HepG2 (cell line): ENCODE results near the gene OR2AG1. TPM values are rescaled to one million over a fixed set of nuclear protein-coding genes. Genes with fewer than 3 reads are reported as not detected.

Experiments used
- ATAC-seq: fragments of 200-7000 bp; cut with Tn5 transposase; 3 replicates; pipeline ENCODE4 v1.9.1; 2020; ENCODE audit warnings: mild to moderate bottlenecking, moderate library complexity
- BruUV-seq: library from RNA; stranded (reverse); fragments of 400-500 nt; replicated peaks from 2 replicates; lab custom pipeline; 2021; lab: Mats Ljungman, UMichigan
- CTCF ChIA-PET: fragments of 300-600 bp; formaldehyde crosslinking; extraction: SDS; loops from one replicate; lab custom pipeline; 2021; ENCODE audit warnings: low total read pairs, inconsistent platforms, low intra/inter-chr PET ratio; lab: Yijun Ruan, JAX
- POLR2A ChIA-PET: fragments of 350-600 bp; sonication (Branson Sonifier 250); formaldehyde crosslinking; loops from one replicate; lab custom pipeline; 2020; ENCODE audit warnings: antibody characterized with exemption, inconsistent platforms; lab: Yijun Ruan, JAX
- DNase-seq: peaks from one replicate; pipeline ENCODE4 v3.0.0-alpha.2; 2015; ENCODE audit warnings: low spot score
- FAIRE-seq: peaks from 3 replicates; lab custom pipeline; 2011; peaks lifted over from hg19 to GRCh38; lab: Jason Lieb, UNC
- H2AFZ ChIP-seq: one replicate; pipeline ENCODE4 v1.6.1; 2011; ENCODE audit warnings: low read length, inconsistent platforms
- H3K27ac ChIP-seq: fragments of 300-600 bp; 3 replicates; pipeline ENCODE4 v1.8.0; 2011; ENCODE audit warnings: mixed run types, mild to moderate bottlenecking, mixed read lengths, low read length, inconsistent platforms; ENCODE audit not compliant: insufficient read depth; ENCODE audit errors: extremely low read length
- H3K27me3 ChIP-seq, 2 experiments: fragments of 200-600 bp in 1 of 2; 2 replicates in 1 of 2; 3 replicates in 1 of 2; pipeline versions ENCODE4 v1.6.0 to v1.8.0; 2011; ENCODE audit warnings: low read length in 2 of 2, mild to moderate bottlenecking in 2 of 2, moderate library complexity in 2 of 2, inconsistent platforms in 1 of 2; ENCODE audit not compliant: insufficient read depth in 2 of 2, control insufficient read depth in 1 of 2
- H3K36me3 ChIP-seq, 2 experiments: fragments of 200-600 bp in 1 of 2; replicated peaks in 1 of 2; 2 replicates in 1 of 2; 3 replicates in 1 of 2; pipeline versions ENCODE4 v1.5.1 to v1.8.0; 2011; ENCODE audit warnings: low read length in 2 of 2, inconsistent platforms in 1 of 2; ENCODE audit not compliant: insufficient read depth in 2 of 2, control insufficient read depth in 1 of 2
- H3K4me1 ChIP-seq: 2 replicates; pipeline ENCODE4 v1.5.1; 2012; ENCODE audit warnings: low read length, inconsistent platforms; ENCODE audit not compliant: insufficient read depth
- H3K4me2 ChIP-seq: 2 replicates; pipeline ENCODE4 v1.6.0; 2011; ENCODE audit warnings: low read depth, low read length, inconsistent platforms
- H3K4me3 ChIP-seq, 3 experiments: fragments of 200-600 bp in 1 of 3; sonication (generic), shearing (Covaris generic) in 1 of 3; replicated peaks in 1 of 3; 2 replicates each; pipeline ENCODE4 v1.5.1; 2011 to 2016; ENCODE audit warnings: low read length in 3 of 3, inconsistent platforms in 2 of 3, low read depth in 2 of 3, mild to moderate bottlenecking in 2 of 3, control low read depth in 1 of 3, mixed read lengths in 1 of 3; ENCODE audit not compliant: insufficient read depth in 1 of 3
- H3K79me2 ChIP-seq: one replicate; pipeline ENCODE4 v1.6.1; 2011; ENCODE audit warnings: low read length, inconsistent platforms; ENCODE audit not compliant: insufficient read depth
- H3K9ac ChIP-seq: 2 replicates; pipeline ENCODE4 v1.6.0; 2011; ENCODE audit warnings: mild to moderate bottlenecking, low read depth, low read length, inconsistent platforms; ENCODE audit not compliant: insufficient read depth
- H3K9me3 ChIP-seq: 2 replicates; pipeline ENCODE4 v1.5.1; 2012; ENCODE audit warnings: mild to moderate bottlenecking, low read length
- H4K20me1 ChIP-seq: 2 replicates; pipeline ENCODE4 v1.6.0; 2011; ENCODE audit warnings: inconsistent platforms, mild to moderate bottlenecking, low read length, moderate library complexity; ENCODE audit not compliant: insufficient read depth
- HDAC6 ChIP-seq: fragments of 200-600 bp; sonication (generic); IDR thresholded peaks from 2 replicates; pipeline ENCODE4 v1.7.0; 2017; ENCODE audit warnings: mild to moderate bottlenecking, antibody characterized with exemption, low read length, low read depth
- IRX3 ChIP-seq: sonication (generic); formaldehyde crosslinking; IDR thresholded peaks from 2 replicates; pipeline ENCODE4 v1.8.1; 2023; ENCODE audit warnings: mild to moderate bottlenecking, low read depth, missing genetic modification reagents, borderline replicate concordance
- MBD4 ChIP-seq: IDR thresholded peaks from 2 replicates; pipeline ENCODE4 v1.6.1; 2012; ENCODE audit warnings: low read length, inconsistent platforms, borderline replicate concordance
- MLLT10 ChIP-seq: sonication (generic); formaldehyde crosslinking; IDR thresholded peaks from 2 replicates; pipeline ENCODE4 v1.4.0; 2020; ENCODE audit warnings: missing genetic modification reagents
- PLRG1 ChIP-seq: fragments of 450-650 bp; conservative IDR thresholded peaks from 2 replicates; pipeline ENCODE4 v1.6.1; 2016
- SATB2 ChIP-seq: sonication (generic); formaldehyde crosslinking; IDR thresholded peaks from 2 replicates; pipeline ENCODE4 v1.5.0; 2020; ENCODE audit warnings: missing genetic modification reagents
- SRY ChIP-seq: sonication (generic); formaldehyde crosslinking; IDR thresholded peaks from 2 replicates; pipeline ENCODE4 v1.8.0; 2022; ENCODE audit warnings: mild to moderate bottlenecking, missing genetic modification reagents
- TFDP1 ChIP-seq: IDR thresholded peaks from 2 replicates; pipeline ENCODE4 v1.6.1; 2016; ENCODE audit warnings: missing compliant biosample characterization, missing genetic modification reagents, borderline replicate concordance
- ZNF337 ChIP-seq: sonication (generic); formaldehyde crosslinking; IDR thresholded peaks from 2 replicates; pipeline ENCODE4 v1.5.1; 2020; ENCODE audit warnings: missing genetic modification reagents, low read depth, mild to moderate bottlenecking, borderline replicate concordance
- ZNF674 ChIP-seq: sonication (generic); formaldehyde crosslinking; IDR thresholded peaks from 2 replicates; pipeline ENCODE4 v1.5.0; 2020; ENCODE audit warnings: low read depth, mild to moderate bottlenecking, missing genetic modification reagents
- ZNF7 ChIP-seq: IDR thresholded peaks from 2 replicates; pipeline ENCODE4 v1.6.1; 2016; ENCODE audit warnings: missing biosample characterization, missing genetic modification reagents
- WGBS: methylation state at CpG from one replicate; pipeline ENCODE4 v1.1.6; 2017; ENCODE audit warnings: low lambda C conversion rate; 5-methylcytosine and 5-hydroxymethylcytosine counted together
- in situ Hi-C: cut with HindIII; loops from 2 replicates; pipeline ENCODE4 v1.10.0; 2017; ENCODE audit warnings: low pct_unique_long_range_greater_than_20kb; ENCODE audit not compliant: extremely low pct_ligation_motif_present
- intact Hi-C: fragments of 100-400 bp; cut with micrococcal nuclease; formaldehyde crosslinking; loops from one replicate; pipeline ENCODE4 v1.10.0; 2022; ENCODE audit not compliant: unreplicated experiment
- polyA plus RNA-seq, 8 experiments: library from polyadenylated mRNA; depleted of rRNA in 3 of 8; stranded (reverse) in 7 of 8; unstranded in 1 of 8; fragments of >200 nt; fragmentation: Illumina TruSeq in 4 of 8; extraction: Trizol in 4 of 8; gene quantifications; 2 replicates each; pipeline versions ENCODE4 v1.2.1 to v1.2.3, GENCODE V29; 2011 to 2016; ENCODE audit warnings: low read depth in 4 of 8, missing spikeins in 1 of 8, mixed read lengths in 1 of 8; ENCODE audit not compliant: insufficient read depth in 1 of 8
- total RNA-seq, 5 experiments: library from RNA; depleted of rRNA; stranded (reverse); fragments of >200 nt; fragmentation: Illumina TruSeq; extraction: Trizol; gene quantifications; 2 replicates each; pipeline ENCODE4 v1.2.3, GENCODE V29; 2016; ENCODE audit warnings: low read depth in 1 of 5

The OR2AG1 gene
- total and polyA plus RNA-seq, 2 of the 13 experiments (the other 11 are each of a cell fraction or from before 2014, with no cell fraction given): not detected

- no peak overlapping the region for H2AFZ ChIP-seq
- no peaks in the 10 kb centered on the region for H3K9me3 ChIP-seq
- no peaks in the 10 kb centered on the region for H3K36me3 ChIP-seq
- H3K4me1 ChIP-seq: no peaks in the 10 kb centered on the region
- no peak for FAIRE-seq
- in situ Hi-C loops: no loop called here
- POLR2A ChIA-PET: no interaction called here
- no peak overlapping the region for H3K9ac ChIP-seq
- H3K27me3 ChIP-seq: peaks cover 0 to 12% of the 10 kb centered on the region in 2 experiments; a peak in 2 of 5 replicates
- no peak for ATAC-seq
- no peak for DNase-seq
- BruUV-seq: no TSS peak
- TF ChIP-seq MLLT10 (CRISPR knock-in tag) (no peak), MBD4 (no peak), ZNF674 (CRISPR knock-in tag) (no peak), SATB2 (CRISPR knock-in tag) (no peak), SRY (CRISPR knock-in tag) (no peak), IRX3 (no peak), HDAC6 (no peak), PLRG1 (no peak), ZNF337 (no peak), TFDP1 (CRISPR knock-in tag) (no peak), ZNF7 (CRISPR knock-in tag) (no peak)
- no peak overlapping the region for H3K4me3 ChIP-seq
- CTCF ChIA-PET: no interaction called here
- WGBS: 5% methylated on average over 3 of the region's 3 CpGs
- intact Hi-C loops: no loop called here
- H3K4me2 ChIP-seq: no peak overlapping the region
- H3K79me2 ChIP-seq: no peaks in the 10 kb centered on the region
- H4K20me1 ChIP-seq: no peaks in the 10 kb centered on the region
- no peak overlapping the region for H3K27ac ChIP-seq
These were observed 35.6 kb upstream of the OR2AG1 start for GRCh38 chr11:6747097-6747668.
